ENCODE data around the gene HYDIN.

Gene HYDIN

DNA sequence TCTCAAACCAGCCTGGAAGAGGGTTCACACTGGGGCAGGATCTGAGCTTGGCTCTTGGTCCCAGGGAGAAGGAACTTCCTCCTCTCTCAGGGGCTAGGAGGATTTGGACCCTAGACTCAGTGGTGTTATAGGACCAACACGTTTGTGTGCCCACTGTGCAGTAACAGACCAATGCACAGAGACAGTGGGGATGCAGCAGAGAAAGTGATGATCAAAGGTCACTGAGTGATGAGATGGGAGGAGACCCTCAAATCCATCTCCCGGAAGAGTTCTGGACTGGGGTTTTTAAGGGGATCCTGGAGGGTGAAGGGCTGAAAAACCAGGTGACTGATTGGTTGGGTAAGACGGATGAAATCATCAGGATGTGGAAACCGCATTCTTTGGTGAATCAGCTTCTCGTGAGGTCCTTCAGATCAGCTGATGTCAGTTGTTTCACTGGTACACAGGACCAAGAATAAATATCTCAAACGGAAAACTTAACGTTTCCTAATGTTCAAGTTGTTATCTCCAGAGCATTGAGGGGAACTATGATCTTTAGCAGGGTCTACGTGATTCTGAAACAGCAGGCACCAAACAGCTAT lies 426.3 kb downstream of the HYDIN start:
- H3K9me3 ChIP-seq (ENCODE audit: insufficient read depth, low read length): peaks cover 21% of the 10 kb centered on the region; the same call in 1 of the 2 replicates
- no peaks in the 10 kb centered on the region for H4K20me1 ChIP-seq (ENCODE audit: insufficient read depth, low read length)
- H3K4me2 ChIP-seq (ENCODE audit: low read length): no peak overlapping the region
- no peak overlapping the region for H3K4me3 ChIP-seq (ENCODE audit: low read length)
- H3K36me3 ChIP-seq (replicated peaks; ENCODE audit: low read depth, low read length): no peaks in the 10 kb centered on the region
- no peak overlapping the region for H2AFZ ChIP-seq (ENCODE audit: low read depth, low read length)
- H3K79me2 ChIP-seq (ENCODE audit: low read length): peaks cover 16% of the 10 kb centered on the region
- peaks cover 34% of the 10 kb centered on the region for H3K4me1 ChIP-seq (ENCODE audit: low read length)
- no peak overlapping the region for H3K9ac ChIP-seq (ENCODE audit: low read length)
- no peak overlapping the region for H3K27ac ChIP-seq (ENCODE audit: low read length)
- no peaks in the 10 kb centered on the region for H3K27me3 ChIP-seq (ENCODE audit: low read depth, low read length)
- TF ChIP-seq, protein P1, sequence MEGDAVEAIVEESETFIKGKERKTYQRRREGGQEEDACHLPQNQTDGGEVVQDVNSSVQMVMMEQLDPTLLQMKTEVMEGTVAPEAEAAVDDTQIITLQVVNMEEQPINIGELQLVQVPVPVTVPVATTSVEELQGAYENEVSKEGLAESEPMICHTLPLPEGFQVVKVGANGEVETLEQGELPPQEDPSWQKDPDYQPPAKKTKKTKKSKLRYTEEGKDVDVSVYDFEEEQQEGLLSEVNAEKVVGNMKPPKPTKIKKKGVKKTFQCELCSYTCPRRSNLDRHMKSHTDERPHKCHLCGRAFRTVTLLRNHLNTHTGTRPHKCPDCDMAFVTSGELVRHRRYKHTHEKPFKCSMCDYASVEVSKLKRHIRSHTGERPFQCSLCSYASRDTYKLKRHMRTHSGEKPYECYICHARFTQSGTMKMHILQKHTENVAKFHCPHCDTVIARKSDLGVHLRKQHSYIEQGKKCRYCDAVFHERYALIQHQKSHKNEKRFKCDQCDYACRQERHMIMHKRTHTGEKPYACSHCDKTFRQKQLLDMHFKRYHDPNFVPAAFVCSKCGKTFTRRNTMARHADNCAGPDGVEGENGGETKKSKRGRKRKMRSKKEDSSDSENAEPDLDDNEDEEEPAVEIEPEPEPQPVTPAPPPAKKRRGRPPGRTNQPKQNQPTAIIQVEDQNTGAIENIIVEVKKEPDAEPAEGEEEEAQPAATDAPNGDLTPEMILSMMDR (IDR thresholded peaks at IDR 0.05; ENCODE audit: low read depth, low read length): no peak
- no peak for TF ChIP-seq EZH2phosphoT487 (IDR thresholded peaks at IDR 0.05; ENCODE audit: low read depth)

DNA sequence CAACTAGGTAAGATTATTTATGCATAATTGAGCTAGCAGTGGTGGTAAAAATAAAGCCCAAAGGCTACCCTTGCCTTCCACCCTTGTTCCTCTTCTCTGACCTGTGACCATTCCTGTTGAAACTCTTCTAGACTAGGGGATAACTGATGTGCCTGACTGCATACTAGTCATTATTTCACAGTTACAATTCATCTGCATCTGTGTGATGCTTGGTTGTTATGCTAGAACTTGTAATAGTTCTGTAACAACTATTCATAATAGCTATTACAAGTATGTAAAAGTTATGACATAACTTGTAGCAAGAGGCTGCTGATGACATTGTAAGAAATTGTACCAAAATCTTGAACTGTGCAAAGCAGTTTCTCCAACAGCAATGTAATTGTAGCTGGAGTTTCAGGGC lies 427.2 kb downstream of the HYDIN start:
- Histone ChIP-seq H3K27ac (ENCODE audit: low read length) (no peak overlapping the region), H3K4me2 (ENCODE audit: low read length) (no peak overlapping the region), H3K27me3 (ENCODE audit: low read depth, low read length) (no peaks in the 10 kb centered on the region), H3K4me3 (ENCODE audit: low read length) (no peak overlapping the region), H3K79me2 (ENCODE audit: low read length) (peaks cover 26% of the 10 kb centered on the region), H3K36me3 (replicated peaks; ENCODE audit: low read depth, low read length) (peaks cover 3% of the 10 kb centered on the region), H3K9me3 (ENCODE audit: insufficient read depth, low read length) (peaks cover 21% of the 10 kb centered on the region; the same call in 1 of the 2 replicates), H3K9ac (ENCODE audit: low read length) (no peak overlapping the region), H2AFZ (ENCODE audit: low read depth, low read length) (no peak overlapping the region), H3K4me1 (ENCODE audit: low read length) (peaks cover 26% of the 10 kb centered on the region), H4K20me1 (ENCODE audit: insufficient read depth, low read length) (no peaks in the 10 kb centered on the region)
- TF ChIP-seq, protein P1 (IDR thresholded peaks at IDR 0.05; ENCODE audit: low read depth, low read length): no peak
- no peak for TF ChIP-seq EZH2phosphoT487 (IDR thresholded peaks at IDR 0.05; ENCODE audit: low read depth)

GRCh38 chr16:70801611-70802010 lies 428.9 kb downstream of the HYDIN start:
- Histone ChIP-seq H3K79me2 (ENCODE audit: low read length) (peaks cover 41% of the 10 kb centered on the region), H3K4me2 (ENCODE audit: low read length) (peak overlapping the region; percentile 89), H3K4me1 (ENCODE audit: low read length) (peaks cover 17% of the 10 kb centered on the region), H3K36me3 (replicated peaks; ENCODE audit: low read depth, low read length) (peaks cover 6% of the 10 kb centered on the region), H2AFZ (ENCODE audit: low read depth, low read length) (peak overlapping the region; percentile 98), H3K27me3 (ENCODE audit: low read depth, low read length) (no peaks in the 10 kb centered on the region), H3K9ac (ENCODE audit: low read length) (peak overlapping the region; percentile 47), H3K27ac (ENCODE audit: low read length) (no peak overlapping the region), H4K20me1 (ENCODE audit: insufficient read depth, low read length) (no peaks in the 10 kb centered on the region), H3K4me3 (ENCODE audit: low read length) (peak overlapping the region; percentile 97), H3K9me3 (ENCODE audit: insufficient read depth, low read length) (peaks cover 21% of the 10 kb centered on the region; the same call in 1 of the 2 replicates)
- TF ChIP-seq EZH2phosphoT487 (IDR thresholded peaks at IDR 0.05; ENCODE audit: low read depth): no peak
- TF ChIP-seq, protein P1 (IDR thresholded peaks at IDR 0.05; ENCODE audit: low read depth, low read length): no peak

DNA sequence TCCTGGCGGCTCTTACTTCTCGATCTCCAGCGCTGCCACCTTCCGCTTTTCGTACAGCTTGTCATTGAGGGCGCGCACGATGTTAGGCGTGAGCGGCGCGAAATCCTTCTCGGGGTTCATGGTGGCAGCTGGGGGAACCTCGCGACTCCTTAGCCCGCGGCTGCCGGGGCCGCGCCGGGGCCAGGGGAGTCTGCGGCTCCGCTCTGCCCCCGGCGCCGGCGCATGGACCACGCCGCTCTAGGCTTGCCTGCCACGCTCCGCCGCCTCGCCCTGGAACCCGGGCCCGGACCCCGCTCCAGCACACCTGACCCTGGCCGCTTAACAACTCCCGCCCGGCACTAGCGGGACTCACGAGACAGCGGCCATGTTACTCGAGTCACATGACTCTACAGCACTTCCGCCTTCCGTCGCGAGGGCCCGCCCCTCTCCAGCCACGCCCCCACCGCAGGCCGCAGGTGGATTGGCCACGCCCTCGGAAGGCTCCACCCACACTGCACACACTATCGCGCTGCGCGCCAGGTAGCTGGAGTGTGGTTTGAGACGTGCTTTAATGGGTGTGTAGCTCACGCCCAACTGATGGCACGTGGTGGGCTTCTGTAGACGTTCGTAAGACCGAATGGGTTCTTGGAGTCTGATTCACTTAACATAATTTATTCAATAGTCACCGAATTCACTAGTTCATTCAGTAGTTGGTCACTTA lies 429.6 kb downstream of the HYDIN start, which contains the start of gene VAC14:
Gene VAC14 (minus strand): TSS at position 378 of the 700 bp plus-strand sequence. CDS start 258 bp downstream, at position 120.
- TF ChIP-seq EZH2phosphoT487 (IDR thresholded peaks at IDR 0.05; ENCODE audit: low read depth): no peak
- TF ChIP-seq, protein P1 (IDR thresholded peaks at IDR 0.05; ENCODE audit: low read depth, low read length): no peak
- peaks cover 24% of the 10 kb centered on the region for H3K4me1 ChIP-seq (ENCODE audit: low read length)
- H3K79me2 ChIP-seq (ENCODE audit: low read length): peaks cover 47% of the 10 kb centered on the region
- H3K9me3 ChIP-seq (ENCODE audit: insufficient read depth, low read length): peaks cover 21% of the 10 kb centered on the region; the same call in 1 of the 2 replicates
- no peaks in the 10 kb centered on the region for H3K27me3 ChIP-seq (ENCODE audit: low read depth, low read length)
- peak within 1 kb of the TSS; percentile 98 for H2AFZ ChIP-seq (ENCODE audit: low read depth, low read length)
- H3K4me2 ChIP-seq (ENCODE audit: low read length): peak within 1 kb of the TSS; percentile 94
- H3K9ac ChIP-seq (ENCODE audit: low read length): peak within 1 kb of the TSS; percentile 81
- peaks cover 2% of the 10 kb centered on the region; the same call in 1 of the 2 replicates for H4K20me1 ChIP-seq (ENCODE audit: insufficient read depth, low read length)
- peak within 1 kb of the TSS; percentile 97 for H3K4me3 ChIP-seq (ENCODE audit: low read length)
- H3K36me3 ChIP-seq (replicated peaks; ENCODE audit: low read depth, low read length): peaks cover 6% of the 10 kb centered on the region
- H3K27ac ChIP-seq (ENCODE audit: low read length): peak within 1 kb of the TSS; percentile 13; the same call in 1 of the 2 replicates

All from OCI-LY3 (cell line).